Stimulated activated CD4-positive, alpha-beta T cell treated with anti-CD3 and anti-CD28 coated beads, Interleukin-15, amount 100 ng/mL, for 1 hour (primary cell): ENCODE data around the gene FRY.

Experiments used
- DNase-seq, 2 donors: peaks; one replicate each; pipeline ENCODE4 v3.0.0-alpha.2; 2020; ENCODE audit warnings: low read depth in 1 of 2, low spot score in 1 of 2

The FRY gene

GRCh38 chr13:32210101-32210500 is 178.5 kb downstream of the FRY start:
- DNase-seq = no peak

DNA sequence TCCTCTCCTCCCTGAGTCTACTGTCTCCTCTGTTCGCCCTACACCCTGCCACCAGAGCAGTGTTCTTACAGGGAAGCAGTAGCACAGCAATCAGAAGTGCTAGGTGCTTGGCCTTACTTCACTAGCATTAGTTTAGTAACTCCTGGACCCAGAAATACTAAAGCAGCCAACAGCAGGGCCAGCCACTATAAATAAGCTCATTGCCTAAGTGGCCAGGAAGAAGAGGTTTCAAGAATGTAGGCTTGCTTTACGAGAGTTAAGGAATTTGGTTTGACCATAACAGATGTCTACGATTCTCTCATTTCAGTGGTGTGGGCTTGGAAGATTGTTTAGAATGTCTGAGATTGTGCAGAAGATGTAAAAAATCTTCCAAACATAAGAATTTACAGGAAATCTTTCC is 180.2 kb downstream of the FRY start:
- DNase-seq = no peak

DNA sequence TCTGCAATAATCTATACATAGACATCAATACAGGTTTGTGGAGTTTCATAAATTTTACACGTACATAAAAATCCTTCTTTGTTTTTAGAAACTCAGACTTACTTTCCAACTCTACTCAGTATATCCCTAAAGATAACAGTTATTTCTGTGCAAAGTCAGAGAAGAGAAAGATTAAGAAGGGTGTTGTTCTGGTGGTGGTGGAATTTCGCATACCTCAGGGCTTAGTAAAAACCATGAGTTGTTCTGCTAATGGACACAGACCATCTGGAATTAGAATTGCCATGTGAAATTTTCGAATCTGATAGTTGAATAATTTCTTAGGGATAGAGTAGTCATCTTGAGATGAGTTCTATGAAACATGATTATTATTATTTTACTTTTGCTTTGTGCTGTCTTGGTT is 180.8 kb downstream of the FRY start:
- no peak for DNase-seq

- DNase-seq = no peak
Measured at GRCh38 chr13:32213626-32214025, 182.1 kb downstream of the FRY start.

DNA sequence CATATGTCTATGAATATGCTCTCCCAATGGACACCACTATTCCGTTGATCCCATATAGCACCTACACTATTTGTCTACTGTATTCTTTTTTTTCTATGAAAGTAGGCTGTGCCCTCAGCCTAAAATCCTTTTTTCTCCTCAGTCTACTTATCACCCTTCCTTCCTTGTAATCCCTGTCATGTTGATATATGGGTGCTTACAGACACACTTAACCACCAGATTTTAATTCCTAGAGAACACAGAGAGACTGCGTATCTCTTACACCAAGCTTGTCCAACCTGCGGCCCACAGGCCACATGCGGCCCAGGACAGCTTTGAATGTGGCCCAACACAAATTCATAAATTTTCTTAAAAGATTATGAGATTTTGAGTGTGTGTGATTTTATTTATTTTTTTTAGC is 182.5 kb downstream of the FRY start:
- DNase-seq = no peak

DNA sequence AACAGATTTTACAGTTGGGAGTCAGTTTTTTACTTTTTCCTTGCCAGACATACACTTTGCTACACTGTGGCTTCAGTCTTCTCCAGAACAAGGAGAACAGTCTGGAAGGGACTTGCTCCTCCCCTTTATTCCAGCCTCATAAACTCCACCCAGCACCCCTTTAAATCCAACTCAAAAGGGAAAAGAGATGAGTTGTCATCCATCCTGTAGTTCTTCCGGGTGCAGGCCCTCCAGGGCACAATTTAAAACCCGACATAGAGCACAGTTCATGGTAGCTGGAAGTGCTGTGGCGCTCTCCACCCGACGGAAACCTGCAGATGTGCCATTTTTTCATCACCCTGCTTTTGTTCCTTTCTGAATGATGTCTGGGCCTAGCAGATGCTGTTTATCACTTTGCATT is 184.7 kb downstream of the FRY start:
- DNase-seq = no peak

GRCh38 chr13:32222046-32222676 is 190.6 kb downstream of the FRY start:
- DNase-seq = no peak

GRCh38 chr13:32224916-32225315 is 193.3 kb downstream of the FRY start:
- no peak for DNase-seq

GRCh38 chr13:32225481-32225931 is 193.9 kb downstream of the FRY start:
- no peak for DNase-seq

- DNase-seq = no peak
Measured at GRCh38 chr13:32228330-32229041, 196.9 kb downstream of the FRY start.

GRCh38 chr13:32229443-32229842 is 197.9 kb downstream of the FRY start:
- no peak for DNase-seq

DNA sequence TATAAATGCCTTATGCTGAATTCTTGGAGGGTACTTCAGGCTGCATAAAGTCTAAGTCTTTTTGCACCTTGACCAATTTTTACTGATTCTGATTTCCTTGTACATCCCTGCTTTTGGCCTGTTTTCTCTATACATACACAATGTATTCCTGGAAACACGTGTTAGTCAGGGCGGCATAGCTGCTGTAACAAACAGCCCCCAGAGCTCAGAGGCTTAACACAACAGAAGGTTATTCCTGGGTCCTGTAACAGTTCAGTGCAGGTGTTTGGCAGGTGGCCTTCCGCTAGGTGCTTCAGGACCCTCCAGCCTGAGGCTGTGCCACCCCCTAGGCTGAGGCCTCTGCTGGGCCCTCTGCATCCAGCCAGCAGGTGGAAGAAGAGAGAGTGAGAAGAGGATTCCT is 200.7 kb downstream of the FRY start:
- DNase-seq = no peak

DNA sequence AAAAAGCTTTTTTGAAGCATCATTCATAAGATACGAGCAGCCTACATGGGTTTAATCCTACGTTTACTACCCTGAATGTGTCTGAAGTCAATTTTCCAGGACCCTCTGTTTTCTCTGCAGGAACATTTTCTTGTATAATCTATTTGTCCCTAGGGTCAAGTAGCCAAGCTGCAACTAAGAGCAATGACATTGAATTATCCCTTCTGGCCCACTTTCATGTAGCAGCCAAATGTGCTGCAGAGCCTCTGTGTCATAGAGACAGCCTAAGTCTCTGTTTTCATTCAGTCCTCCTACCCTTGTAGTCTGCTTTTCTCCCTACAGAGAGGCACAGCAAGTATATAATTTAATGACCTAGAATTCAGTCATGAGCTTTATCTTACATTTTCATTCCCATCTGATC is 201.5 kb downstream of the FRY start:
- DNase-seq = no peak

DNA sequence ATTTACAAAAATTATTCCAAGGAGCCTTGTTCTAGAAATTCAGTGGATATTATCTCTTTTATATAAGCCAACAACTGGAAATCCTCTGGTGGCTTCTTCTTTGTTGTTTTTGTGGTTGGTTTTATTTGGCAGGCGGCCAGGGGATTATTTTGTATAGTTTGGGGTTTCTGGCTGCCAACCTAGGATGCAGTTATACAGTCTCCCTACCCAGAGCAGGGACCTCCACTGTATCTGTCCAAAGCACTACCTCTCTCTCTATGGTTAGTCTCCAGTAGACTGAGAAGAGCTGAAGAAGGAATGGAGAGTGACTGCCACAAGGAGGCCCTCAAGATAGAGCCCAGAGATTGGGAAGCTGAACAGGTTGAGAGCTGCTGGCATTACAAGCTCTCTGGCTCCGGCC is 203.3 kb downstream of the FRY start:
- DNase-seq = no peak

GRCh38 chr13:32237681-32238080 is 206.1 kb downstream of the FRY start:
- no peak for DNase-seq

GRCh38 chr13:32243695-32244094 is 212.1 kb downstream of the FRY start:
- no peak for DNase-seq

DNA sequence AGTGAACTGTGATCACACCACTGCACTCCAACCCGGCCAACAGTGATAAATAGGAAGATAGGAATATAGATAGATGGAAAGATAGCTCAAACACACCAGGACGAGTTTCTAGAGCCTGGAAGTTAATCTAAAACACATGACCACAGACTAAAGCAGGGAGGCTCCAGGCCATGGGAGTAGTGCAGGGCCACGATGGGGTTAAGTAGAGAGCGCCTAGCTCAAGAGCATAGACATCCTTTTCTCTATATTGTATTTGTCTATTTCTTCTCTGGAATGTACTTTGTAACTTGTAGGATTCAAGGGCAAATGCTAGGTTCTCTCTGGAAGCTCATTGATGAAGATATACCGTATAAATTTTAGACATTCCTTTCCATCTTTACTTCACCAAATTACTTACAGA is 214.0 kb downstream of the FRY start:
- DNase-seq = no peak

GRCh38 chr13:32246468-32246867 is 214.9 kb downstream of the FRY start:
- DNase-seq = no peak

GRCh38 chr13:32247887-32248286 is 216.3 kb downstream of the FRY start:
- no peak for DNase-seq

DNA sequence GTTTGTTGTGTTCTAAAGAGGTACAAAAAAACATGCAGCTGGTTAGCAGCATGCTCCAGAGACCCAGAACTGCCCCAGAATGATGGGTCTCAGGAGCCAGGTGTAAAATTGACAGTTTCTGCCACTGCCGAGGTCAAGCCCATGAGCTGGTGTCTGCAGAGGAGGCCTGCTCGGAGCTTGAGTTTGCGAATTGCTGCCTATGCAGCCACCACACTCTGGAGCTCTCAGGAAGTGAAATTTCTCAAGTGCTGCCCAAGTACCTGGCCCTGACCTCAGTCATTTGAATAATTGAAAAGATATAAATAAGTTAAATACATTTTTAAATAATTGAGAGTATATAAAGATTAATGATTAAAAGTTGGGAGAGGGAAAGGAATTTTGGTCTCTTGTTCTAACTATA is 217.2 kb downstream of the FRY start:
- no peak for DNase-seq

DNA sequence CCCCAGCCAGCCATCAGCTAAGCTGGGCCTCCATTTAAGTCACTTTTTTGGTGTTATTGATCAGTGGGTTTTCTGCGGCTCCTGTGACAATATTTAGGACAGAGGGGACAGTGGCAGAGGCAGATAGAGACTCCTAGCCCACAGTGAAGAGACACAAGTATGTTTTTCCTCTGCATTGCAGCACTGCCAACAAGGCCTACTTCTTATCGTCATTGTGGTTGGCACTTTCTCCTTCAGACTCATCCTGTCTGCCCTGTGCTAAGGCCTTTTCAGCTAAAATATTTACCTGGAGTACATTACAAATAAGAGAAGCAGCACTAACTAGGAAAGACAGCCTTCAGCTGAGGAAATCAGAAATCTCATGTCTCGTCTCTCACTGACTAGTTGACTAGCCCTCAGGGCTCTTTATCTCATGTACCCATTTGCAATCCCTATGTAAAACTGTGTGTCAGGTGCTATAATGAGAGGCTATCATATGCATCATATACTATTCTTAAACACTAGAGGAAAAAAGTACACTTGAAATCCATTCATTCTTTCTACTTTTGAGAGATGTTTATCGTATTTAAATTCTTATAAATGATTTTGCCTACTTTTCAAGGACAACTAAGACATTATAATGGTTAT is 221.4 kb downstream of the FRY start:
- DNase-seq = no peak

DNA sequence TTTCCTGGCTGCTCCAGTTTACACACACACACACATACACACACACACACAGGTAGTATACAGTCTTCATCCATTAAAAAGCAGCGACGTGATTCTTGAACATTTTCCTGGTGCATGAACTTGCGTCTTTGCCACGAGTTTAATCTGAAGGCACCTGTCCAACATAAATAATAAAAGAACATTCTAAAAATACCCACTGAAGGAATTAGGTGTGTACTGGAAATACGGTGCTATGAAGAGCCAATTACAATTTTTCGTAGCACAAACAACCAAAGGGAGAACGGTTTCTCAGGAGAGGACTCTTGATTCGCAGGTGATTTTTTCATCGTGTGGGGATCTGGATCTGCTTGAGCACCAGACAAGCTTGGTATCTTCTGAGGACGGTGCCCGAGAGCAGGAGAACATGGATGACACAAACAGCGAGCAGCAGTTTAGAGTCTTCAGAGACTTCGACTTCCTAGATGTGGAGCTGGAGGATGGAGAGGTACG is 222.4 kb downstream of the FRY start:
- no peak for DNase-seq
